OCI-LY3 (cell line): ENCODE measurements around the gene DPY19L1.

ENCODE experiments used
- H2AFZ ChIP-seq: fragments of 200-600, 300-600 bp; shearing (Covaris generic); 2 replicates; pipeline ENCODE4 v1.6.0; 2014; ENCODE audit warnings: antibody characterized with exemption, low read depth, low read length
- H3K27ac ChIP-seq: fragments of 200-600, 300-600 bp; sonication (generic); 2 replicates; pipeline ENCODE4 v1.5.1; 2014; ENCODE audit warnings: mild to moderate bottlenecking, low read length, moderate library complexity, mixed read lengths
- H3K27me3 ChIP-seq: fragments of 200-600, 300-600 bp; sonication (generic); 2 replicates; pipeline ENCODE4 v1.6.1; 2014; ENCODE audit warnings: low read depth, low read length, mixed read lengths
- H3K36me3 ChIP-seq: fragments of 200-600, 300-600 bp; sonication (generic); replicated peaks from 2 replicates; pipeline ENCODE3; 2014; ENCODE audit warnings: low read depth, low read length, mixed read lengths
- H3K4me1 ChIP-seq: fragments of 300-600, 200-600 bp; sonication (generic); 2 replicates; pipeline ENCODE4 v1.6.1; 2014; ENCODE audit warnings: low read length, mixed read lengths
- H3K4me2 ChIP-seq: fragments of 200-600, 300-600 bp; sonication (generic); 2 replicates; pipeline ENCODE4 v1.6.1; 2014; ENCODE audit warnings: low read length, mixed read lengths
- H3K4me3 ChIP-seq: fragments of 300-600, 200-600 bp; sonication (generic); 2 replicates; pipeline ENCODE4 v1.5.1; 2014; ENCODE audit warnings: antibody characterized with exemption, mild to moderate bottlenecking, low read length, moderate library complexity
- H3K79me2 ChIP-seq: fragments of 300-600, 200-600 bp; shearing (Covaris generic); 2 replicates; pipeline ENCODE4 v1.6.1; 2014; ENCODE audit warnings: mild to moderate bottlenecking, low read length, mixed read lengths
- H3K9ac ChIP-seq: fragments of 300-600, 200-600 bp; shearing (Covaris generic); 2 replicates; pipeline ENCODE4 v1.6.0; 2014; ENCODE audit warnings: mild to moderate bottlenecking, low read length, moderate library complexity
- H3K9me3 ChIP-seq: fragments of 200-600, 300-600 bp; shearing (Covaris generic); 2 replicates; pipeline ENCODE4 v1.6.1; 2014; ENCODE audit warnings: low read length, mixed read lengths; ENCODE audit not compliant: insufficient read depth
- H4K20me1 ChIP-seq: fragments of 200-600, 300-600 bp; sonication (generic); 2 replicates; pipeline ENCODE4 v1.6.1; 2016; ENCODE audit warnings: low read length, mixed read lengths; ENCODE audit not compliant: insufficient read depth
- CTCF ChIP-seq: fragments of 200-600, 300-600 bp; sonication (generic); IDR thresholded peaks from 2 replicates; pipeline ENCODE4 v1.5.1; 2014; ENCODE audit warnings: antibody characterized with exemption, low read length, low read depth
- EZH2phosphoT487 ChIP-seq: fragments of 200-600 bp; shearing (Covaris generic); IDR thresholded peaks from 2 replicates; pipeline ENCODE4 v1.6.1; 2018; ENCODE audit warnings: antibody characterized with exemption, mixed run types, low read depth

The DPY19L1 gene

DNA sequence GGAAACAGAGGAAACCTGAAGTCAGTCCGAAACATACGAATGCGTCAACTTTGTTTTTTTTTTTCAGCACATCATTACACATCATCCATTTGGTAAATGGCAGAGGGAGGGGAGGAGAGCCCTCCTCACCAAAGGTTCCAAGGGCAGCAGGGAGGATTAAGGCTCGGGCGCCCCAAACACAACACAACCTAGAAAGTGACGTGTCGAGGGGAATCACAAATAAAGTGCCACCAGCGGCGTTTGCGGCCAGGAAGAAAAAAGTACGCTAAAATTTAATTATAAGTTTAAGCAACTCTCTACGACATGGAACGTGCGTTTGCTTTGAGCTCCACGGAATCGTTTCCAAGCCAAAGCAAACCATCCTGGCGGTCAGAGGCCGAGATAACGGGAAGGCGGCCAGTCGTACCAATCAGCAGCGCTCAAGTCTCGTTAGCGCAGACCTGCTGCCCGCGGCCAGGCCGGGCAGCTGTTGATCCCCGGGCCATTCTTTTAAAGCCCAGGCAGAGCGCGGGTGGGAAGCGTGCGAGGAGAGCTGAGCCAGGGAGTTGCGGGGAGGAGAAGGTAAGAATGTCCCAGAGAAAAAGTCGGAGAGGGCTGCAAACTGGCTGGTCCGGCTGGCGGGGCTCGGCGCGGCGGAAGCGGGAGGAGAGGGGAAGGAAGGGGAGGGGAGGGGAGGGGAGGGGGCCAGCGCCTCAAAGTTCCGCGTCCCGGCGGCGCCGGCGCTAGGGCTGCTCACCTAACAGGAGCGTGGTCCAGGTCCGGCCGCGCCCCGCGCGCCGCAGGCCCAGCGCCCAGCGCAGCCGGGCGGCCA is 719 bp downstream of the DPY19L1 start:
- Histone ChIP-seq H3K4me3 (peak overlapping the region; percentile 100), H3K79me2 (peaks cover 49% of the 10 kb centered on the region), H3K27me3 (peaks cover 7% of the 10 kb centered on the region; the same call in 1 of the 2 replicates), H3K27ac (peak overlapping the region; percentile 43), H3K9ac (peak overlapping the region; percentile 88), H4K20me1 (peaks cover 19% of the 10 kb centered on the region; the same call in 1 of the 2 replicates), H2AFZ (peak overlapping the region; percentile 95), H3K4me1 (peaks cover 32% of the 10 kb centered on the region), H3K36me3 (no peaks in the 10 kb centered on the region), H3K9me3 (no peaks in the 10 kb centered on the region), H3K4me2 (peak overlapping the region; percentile 91)
- no peak for TF ChIP-seq CTCF
- no peak for TF ChIP-seq EZH2phosphoT487

- Histone ChIP-seq H3K79me2 (peaks cover 55% of the 10 kb centered on the region), H3K27ac (peak overlapping the region; percentile 43), H3K36me3 (no peaks in the 10 kb centered on the region), H4K20me1 (peaks cover 19% of the 10 kb centered on the region; the same call in 1 of the 2 replicates), H2AFZ (0 out of 2 replicates have a peak overlapping the region, but pooled peaks have one; percentile 36), H3K9me3 (no peaks in the 10 kb centered on the region), H3K9ac (peak overlapping the region; percentile 88), H3K4me1 (peaks cover 32% of the 10 kb centered on the region), H3K27me3 (peaks cover 7% of the 10 kb centered on the region; the same call in 1 of the 2 replicates), H3K4me3 (peak overlapping the region; percentile 100), H3K4me2 (peak overlapping the region; percentile 91)
- peak; percentile 72 for TF ChIP-seq CTCF
- no peak for TF ChIP-seq EZH2phosphoT487
Observed at GRCh38 chr7:35035511-35035961, 1.7 kb downstream of the DPY19L1 start.

DNA sequence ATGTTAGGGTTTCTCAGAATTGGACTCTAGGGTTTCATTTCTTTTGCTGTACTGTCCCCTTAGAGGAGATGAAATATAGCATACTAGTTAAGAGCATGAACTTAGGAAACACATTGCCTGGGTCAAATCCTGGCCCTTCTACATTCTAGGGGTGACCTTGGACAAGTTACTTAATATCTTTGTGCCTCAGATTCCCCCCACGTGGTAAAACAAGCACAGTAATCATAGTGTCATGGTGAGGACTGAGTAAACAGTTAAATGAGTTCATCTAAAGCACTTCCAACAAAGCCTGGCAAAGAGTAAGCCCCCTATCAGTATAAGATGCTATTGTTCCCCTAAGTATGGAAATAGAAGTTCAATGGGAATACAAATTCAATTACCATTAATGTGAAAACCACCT is 5.1 kb downstream of the DPY19L1 start:
- Histone ChIP-seq H3K9me3 (no peaks in the 10 kb centered on the region), H3K36me3 (no peaks in the 10 kb centered on the region), H3K4me3 (no peak overlapping the region), H3K4me1 (peaks cover 25% of the 10 kb centered on the region), H3K27me3 (peaks cover 3% of the 10 kb centered on the region; the same call in 1 of the 2 replicates), H3K79me2 (peaks cover 79% of the 10 kb centered on the region), H3K4me2 (no peak overlapping the region), H4K20me1 (peaks cover 19% of the 10 kb centered on the region; the same call in 1 of the 2 replicates), H3K27ac (no peak overlapping the region), H2AFZ (no peak overlapping the region), H3K9ac (no peak overlapping the region)
- TF ChIP-seq CTCF (no peak), EZH2phosphoT487 (no peak)

- TF ChIP-seq EZH2phosphoT487 = no peak
- no peak for TF ChIP-seq CTCF
- Histone ChIP-seq H3K36me3 (no peaks in the 10 kb centered on the region), H3K27me3 (peaks cover 3% of the 10 kb centered on the region; the same call in 1 of the 2 replicates), H3K9ac (no peak overlapping the region), H3K4me3 (no peak overlapping the region), H3K9me3 (no peaks in the 10 kb centered on the region), H4K20me1 (peaks cover 16% of the 10 kb centered on the region), H3K4me1 (peaks cover 22% of the 10 kb centered on the region), H3K4me2 (no peak overlapping the region), H2AFZ (no peak overlapping the region), H3K27ac (no peak overlapping the region), H3K79me2 (peaks cover 76% of the 10 kb centered on the region)
Observed at GRCh38 chr7:35030848-35031247, 6.4 kb downstream of the DPY19L1 start.
